HG03378 (cell line): Measurements from ENCODE around the gene GPC3.
"Not testable (repeated sequence)": the region's sequence is repeated elsewhere in the genome, so short reads cannot be mapped to it uniquely, and the experiment has no call there.

Experiments used
- ATAC-seq: cut with Tn5 transposase; IDR thresholded peaks from one replicate; pipeline ENCODE4 v1.9.1; 2021; ENCODE audit warnings: mild to moderate bottlenecking, moderate library complexity; ENCODE audit not compliant: unreplicated experiment

GPC3 gene

DNA sequence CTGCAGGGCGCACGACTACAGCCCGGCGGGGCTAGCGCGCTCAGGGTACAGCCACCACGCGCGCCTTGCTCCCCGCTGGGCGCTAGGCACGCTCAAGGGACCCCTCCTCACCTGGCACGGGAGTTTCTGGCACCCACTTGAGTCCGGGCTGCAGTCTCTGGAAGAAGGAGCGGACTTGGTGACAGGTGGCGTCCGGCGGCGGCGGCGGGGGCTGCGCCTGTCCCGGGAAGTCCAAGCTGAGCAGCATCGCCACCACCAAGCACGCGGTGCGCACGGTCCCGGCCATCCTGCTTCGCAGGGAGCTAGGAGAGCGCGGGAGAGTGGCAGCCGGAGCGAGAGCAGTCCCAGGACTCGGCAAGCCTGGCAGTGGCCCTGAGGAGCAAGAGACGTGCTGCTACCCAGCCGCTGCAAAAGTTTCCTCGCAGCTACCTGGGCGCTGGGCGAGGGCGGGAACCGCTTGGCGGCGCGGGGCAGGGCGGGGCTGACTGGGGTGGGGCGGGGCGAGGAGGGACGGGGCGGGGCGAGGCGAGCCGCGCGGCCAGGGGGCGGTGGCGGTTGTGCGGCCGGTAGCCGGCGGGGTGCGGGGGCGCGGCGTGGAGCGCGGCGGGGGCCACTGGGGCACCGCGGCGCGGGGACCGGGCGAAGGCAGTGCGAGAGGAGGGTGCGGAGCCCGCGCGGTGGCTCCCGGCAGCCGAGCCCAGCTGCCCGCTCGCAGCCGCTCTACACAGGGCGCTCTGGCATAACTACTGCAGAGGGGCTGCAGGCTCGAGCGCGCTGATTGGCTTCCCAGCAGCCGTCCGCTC, at the start of gene GPC3:
GPC3 (minus strand) TSS at position 431 of the 803 bp plus-strand sequence.
- ATAC-seq: no peak

DNA sequence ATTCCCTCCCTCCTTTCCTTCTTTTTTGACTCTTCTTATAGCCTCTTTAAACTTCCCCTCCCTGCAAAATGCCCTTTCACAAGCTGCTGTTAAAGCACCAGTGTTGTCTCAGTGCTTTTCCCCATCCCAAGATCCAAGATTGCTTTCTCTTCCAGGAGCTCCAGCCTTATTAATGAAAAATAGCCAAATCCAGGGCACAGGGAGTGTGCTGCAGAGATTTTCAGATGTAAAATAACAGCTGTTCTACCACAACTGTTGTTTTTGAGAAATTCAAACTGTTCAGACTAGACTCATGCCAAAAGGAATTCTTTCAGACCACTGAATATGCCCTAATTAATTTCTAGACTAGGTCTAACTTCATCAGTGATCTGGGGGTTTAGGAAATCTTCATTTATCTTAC, 47.0 kb upstream of the GPC3 start:
- no peak for ATAC-seq

- ATAC-seq: no peak
These were observed 41.3 kb upstream of the GPC3 start for GRCh38 chrX:134026565-134027311.

- ATAC-seq: no peak
These were observed 40.7 kb upstream of the GPC3 start for GRCh38 chrX:134025986-134026545.

DNA sequence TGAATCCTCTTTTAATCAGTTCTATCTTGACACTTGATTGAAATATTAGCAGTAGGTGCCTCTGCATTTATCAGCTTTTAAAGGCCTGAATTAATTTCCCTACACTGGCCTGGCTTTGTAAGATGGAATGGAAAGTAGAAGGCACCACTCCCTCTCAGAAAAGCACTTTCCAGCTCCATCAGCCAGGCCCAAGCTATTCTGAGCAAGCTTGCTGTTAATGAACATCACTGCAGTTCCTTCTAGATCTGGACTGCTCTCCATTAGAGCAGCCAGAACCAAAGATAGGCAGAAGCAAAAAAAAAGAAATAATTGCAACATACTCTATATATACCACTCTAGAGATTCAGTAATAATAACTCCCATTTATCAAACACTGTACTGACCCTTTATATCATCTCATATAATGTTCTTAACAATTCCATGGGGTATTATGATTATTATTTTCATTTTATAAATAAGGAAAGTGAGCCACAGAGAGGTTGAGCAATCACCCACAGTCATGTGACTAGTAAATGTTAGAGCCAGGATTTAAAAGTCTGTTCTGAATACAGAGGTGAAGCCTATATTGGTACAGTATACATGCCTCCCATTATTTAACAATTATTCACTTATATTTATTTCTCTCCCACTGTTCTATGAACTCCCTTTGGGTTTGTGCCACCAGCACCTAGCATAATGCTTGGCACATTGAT, 39.4 kb upstream of the GPC3 start:
- ATAC-seq: no peak

GRCh38 chrX:134023851-134024281, 38.5 kb upstream of the GPC3 start:
- ATAC-seq: no peak

DNA sequence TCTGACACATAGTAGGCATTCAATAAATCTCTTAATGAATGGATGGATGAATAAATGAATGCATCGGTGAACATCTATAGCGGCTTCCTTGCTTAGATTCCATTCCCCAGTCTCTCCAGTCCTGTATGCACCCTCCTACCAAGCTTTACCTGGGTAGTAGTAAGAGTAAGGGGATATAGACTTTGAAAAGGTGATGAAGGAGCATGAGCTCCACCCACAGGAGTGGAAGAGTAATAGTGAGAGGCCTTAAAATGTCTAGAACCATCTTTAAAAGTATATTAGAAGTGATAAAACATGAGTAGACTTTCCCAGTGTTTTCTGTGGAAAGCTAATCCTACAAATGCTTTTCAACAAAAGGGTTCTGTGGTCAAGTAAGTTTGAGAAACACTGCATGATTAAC, 35.5 kb upstream of the GPC3 start:
- no peak for ATAC-seq

DNA sequence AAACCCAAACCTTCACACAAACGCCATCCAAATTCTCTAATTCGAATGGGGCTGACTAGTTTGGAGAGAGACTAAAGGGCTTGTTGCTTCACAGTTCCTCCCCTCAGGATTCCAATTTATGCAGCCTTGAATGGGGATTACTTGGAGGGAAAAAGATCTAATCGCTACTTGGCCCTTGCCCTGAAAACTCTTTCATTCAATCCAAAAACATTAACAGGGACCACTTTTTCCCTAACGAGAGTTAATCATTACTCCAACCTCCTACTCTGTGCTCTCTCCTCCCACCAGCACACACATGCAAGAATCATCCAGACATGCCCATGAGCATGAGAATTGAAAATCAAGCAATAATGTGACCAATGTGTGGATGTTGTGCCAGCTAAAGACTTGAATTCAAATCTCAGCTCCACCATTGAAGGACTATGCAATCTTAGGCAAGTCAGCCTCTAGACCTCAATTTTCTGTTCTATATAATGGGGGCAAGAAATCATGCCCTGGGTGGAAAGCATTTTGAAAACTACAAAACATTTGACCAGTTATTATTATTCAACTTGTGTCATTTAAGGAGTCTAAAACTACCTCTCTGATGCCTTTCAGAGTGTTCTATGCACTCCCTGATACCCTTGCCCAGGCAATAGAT, 34.3 kb upstream of the GPC3 start:
- no peak for ATAC-seq

- ATAC-seq: not testable (repeated sequence)
These were observed 30.9 kb upstream of the GPC3 start for GRCh38 chrX:134016309-134016708.

DNA sequence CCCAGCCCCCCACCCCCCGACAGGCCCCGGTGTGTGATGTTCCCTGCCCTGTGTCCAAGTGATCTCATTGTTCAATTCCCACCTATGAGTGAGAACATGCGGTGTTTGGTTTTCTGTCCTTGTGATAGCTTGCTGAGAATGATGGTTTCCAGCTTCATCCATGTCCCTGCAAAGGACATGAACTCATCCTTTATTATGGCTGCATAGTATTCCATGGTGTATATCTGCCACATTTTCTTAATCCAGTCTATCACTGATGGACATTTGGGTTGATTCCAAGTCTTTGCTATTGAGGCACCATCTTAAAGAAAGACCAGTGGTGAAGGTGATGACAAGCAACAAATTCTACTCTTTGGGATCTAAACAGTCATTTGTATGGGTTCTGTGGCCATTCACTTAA, 30.1 kb upstream of the GPC3 start:
- not testable (repeated sequence) for ATAC-seq

DNA sequence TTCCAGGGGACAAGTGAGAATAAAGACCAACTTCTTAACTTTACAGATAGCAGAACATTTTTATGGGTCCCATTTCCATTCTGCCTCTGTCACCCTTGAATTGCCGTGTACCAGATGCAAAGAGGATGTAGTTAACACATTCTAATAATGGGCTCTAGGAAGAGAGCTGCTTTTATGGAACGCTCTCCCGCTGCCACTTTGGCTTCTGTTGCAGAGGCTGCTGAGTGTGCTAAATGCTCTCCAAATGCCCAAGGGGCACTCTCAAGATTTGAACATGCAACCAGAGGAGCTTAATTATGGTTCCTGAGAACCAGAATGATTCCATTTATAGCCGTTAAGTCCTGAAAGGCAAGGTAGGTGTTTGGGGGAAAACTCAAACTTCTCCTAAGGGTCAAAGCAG, 28.1 kb upstream of the GPC3 start:
- ATAC-seq: no peak

DNA sequence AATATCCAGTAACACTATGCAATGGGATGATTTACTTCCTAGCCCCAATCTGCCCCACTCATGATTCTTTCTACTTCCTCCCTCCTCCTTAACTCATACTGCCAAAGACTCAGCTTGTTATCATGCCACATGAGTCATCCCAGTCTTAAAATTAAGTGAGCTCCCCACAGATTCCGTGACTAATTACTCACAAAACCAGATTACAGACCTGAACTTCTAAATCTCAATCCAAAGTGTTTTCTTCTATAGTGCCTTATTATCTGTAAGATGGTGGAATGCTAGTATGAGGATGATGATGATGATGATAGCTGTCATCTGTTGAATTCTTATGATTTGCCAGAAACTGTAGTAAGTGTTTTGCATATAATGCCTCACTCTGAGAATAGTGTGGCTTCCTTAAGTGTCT, 27.7 kb upstream of the GPC3 start:
- no peak for ATAC-seq

GRCh38 chrX:134010690-134011089, 25.3 kb upstream of the GPC3 start:
- no peak for ATAC-seq

DNA sequence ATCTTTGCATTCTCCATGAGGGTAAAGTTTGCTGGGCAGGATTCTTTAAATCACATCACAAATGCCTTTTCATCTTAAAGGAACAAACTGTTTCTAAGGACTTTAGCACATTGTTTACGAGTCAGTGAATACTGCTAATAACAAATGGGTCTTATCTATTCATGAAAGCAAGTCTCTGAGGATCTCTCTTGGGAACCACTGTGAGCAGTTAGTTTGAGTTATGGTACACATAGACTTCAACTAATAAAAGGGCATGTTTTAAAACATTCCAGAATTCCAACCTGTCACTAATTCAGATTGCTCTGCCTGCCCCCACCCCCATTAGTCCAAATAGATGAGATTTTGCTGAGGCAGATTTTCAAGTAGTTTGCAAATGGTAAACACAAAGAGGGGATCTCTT, 22.3 kb upstream of the GPC3 start:
- no peak for ATAC-seq

- peak; percentile 76 for ATAC-seq
These were observed 21.2 kb upstream of the GPC3 start for GRCh38 chrX:134006484-134007161.

DNA sequence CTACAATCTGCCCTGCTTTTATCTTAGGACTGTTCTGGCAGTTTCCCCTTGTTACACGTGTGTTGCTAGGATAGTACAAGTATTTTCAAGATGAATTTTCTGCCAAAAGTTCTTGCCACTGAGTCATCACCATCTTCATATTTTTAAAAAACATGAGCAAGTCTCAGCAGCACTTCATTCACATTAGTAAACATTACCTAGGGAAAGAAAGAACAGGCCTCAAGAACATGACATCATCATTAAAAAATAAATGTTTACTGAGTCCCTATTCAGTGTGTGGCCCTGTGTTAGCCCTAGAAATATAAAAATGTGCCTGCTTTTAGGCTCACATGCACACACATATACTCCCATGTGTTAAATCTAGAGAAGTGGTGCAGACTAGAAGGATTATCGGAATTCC, 18.7 kb upstream of the GPC3 start:
- ATAC-seq: no peak

DNA sequence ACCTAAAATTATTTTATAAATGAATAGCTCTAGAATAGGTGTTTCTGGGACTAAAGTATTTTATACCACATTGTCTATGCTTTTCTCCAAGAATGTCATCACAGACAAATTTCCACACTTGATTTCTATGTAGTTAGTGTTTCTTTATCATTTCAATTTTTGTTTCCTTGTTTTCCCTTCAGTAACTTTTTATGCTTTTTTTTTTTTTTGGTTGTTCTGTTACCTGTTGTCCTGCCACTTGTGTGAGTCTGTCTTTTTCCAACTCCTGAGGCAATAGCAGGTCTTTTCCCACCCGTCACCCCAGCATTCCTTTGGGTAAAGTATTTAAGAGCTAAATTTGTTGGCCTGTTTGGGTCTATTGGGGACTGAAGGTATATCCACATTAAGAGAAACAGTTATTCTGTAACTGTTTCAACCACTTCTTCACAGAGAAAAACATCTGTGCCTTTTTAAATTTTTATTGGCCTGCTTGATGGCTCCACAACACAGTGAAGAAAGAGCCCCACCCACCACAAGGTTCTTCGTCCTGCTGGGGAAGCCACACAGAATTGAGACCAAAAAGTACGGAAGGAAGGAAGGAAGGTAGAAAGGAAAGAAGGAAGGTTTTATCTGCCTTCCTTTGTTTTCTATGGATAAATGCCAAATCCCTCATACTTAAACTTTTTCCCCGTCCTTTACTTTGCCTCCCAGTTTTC, 17.7 kb upstream of the GPC3 start:
- no peak for ATAC-seq

DNA sequence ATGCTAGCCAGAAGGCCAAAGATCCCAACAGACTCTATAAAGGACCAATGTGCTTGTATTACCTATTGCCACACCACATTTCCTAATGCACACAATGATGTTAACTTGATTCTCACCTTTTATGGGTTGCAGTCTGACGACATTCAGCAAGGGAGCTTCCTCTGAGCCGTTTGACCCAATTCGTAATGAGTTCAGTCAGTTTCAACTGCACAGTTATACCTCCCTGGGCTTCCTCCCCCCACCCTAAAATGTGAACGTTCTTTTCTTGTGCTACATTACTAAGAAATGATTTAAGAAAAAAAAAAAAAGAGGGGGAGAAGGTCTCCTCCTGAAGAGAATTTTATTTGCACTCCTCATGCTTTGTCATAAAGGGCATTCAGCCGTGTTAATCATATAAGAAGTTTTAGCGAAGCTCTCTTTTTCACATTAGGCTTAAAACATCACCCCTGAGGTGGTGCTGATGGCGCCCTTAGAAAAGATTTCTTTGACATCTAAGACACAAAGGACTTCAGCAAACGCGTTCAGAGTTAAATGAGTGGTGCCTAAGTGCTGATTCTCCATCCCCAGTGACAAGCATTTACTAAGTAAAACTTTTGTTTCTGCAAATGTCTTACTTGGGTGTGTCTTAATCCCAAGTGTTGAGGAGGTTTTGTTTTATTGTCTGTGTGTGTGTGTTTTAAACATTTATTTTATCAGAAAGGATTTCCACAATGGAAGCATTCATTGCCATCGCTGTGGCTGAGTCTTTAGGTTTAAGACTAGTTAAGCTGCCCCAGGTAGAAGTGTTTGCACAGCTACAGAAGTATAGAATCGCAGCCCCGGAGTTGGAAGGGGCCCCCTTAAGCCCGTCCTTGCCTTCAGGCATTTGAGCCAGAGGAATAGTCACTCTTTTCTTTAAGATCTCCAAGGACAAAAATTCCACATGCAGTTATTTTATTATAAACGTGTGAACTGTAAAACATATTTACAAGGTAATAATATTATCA, 15.2 kb upstream of the GPC3 start:
- ATAC-seq: no peak
